Nephron progenitor cell (in vitro differentiated cells): ENCODE data around the gene ARMH3.
A peak's percentile ranks its signal among the peaks of the same experiment; 100 is the strongest.

Experiments used
- DNase-seq: peaks from one replicate; pipeline ENCODE4 v3.0.0; 2021
- H3K27ac Mint-ChIP-seq: 2 replicates; pipeline ENCODE4 v1.8.0; 2021; ENCODE audit warnings: mild to moderate bottlenecking, moderate library complexity, mixed read lengths
- H3K27me3 Mint-ChIP-seq: 2 replicates; pipeline ENCODE4 v1.8.0; 2021; ENCODE audit warnings: mild to moderate bottlenecking, low read depth, mixed read lengths; ENCODE audit not compliant: poor library complexity
- H3K36me3 Mint-ChIP-seq: 2 replicates; pipeline ENCODE4 v1.8.0; 2021; ENCODE audit warnings: low read depth, mixed read lengths
- H3K4me1 Mint-ChIP-seq: 2 replicates; pipeline ENCODE4 v1.8.0; 2021; ENCODE audit warnings: mixed read lengths
- H3K4me3 Mint-ChIP-seq: 2 replicates; pipeline ENCODE4 v1.8.0; 2021; ENCODE audit warnings: mild to moderate bottlenecking, moderate library complexity, mixed read lengths
- H3K9me3 Mint-ChIP-seq: 2 replicates; pipeline ENCODE4 v1.8.0; 2021; ENCODE audit warnings: mild to moderate bottlenecking, moderate library complexity, mixed read lengths
- TF ChIP-seq, protein P1 (sequence below): fragments of 200-600 bp; sonication (generic); IDR thresholded peaks from 2 replicates; pipeline ENCODE4 v1.5.0; 2021; ENCODE audit warnings: antibody characterized with exemption

The ARMH3 gene

DNA sequence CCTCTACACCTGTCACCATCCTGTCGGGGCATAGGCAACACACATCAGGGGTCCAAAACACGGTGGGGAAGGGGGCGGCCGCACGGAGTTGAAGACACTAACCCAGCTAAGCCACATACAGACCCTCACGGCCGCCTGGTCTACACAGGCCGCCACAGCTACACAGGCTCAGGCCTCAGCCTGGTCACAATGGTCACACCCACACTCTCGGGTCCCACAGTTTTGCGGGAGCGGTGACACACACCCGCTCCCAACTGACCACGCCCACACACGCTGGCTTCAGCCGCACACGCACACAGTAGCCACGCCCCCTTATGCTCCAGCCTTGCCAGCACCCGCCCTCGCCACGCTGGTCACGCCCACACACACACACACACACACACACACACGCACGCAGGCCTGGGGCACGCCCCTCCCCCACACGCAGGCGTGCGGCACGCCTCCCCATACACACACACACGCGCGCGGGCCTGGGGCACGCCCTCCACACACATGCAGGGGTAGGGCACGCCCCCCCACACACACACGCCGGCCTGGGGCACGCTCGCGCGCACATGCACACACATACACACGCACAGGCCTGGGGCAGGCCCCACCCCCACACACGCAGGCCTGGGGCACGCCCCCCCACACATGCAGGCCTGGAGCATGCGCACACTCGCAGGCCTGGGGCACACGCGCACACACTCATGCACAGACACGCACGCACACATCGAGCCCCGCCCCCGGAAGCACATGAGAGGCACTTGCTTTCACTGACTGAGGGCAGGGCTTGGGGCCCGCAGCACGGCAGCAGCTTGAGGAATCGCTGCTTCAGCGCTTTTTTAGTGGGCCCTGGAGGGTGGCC is 225.4 kb downstream of the ARMH3 start:
- H3K36me3 Mint-ChIP-seq, result peaks cover 15% of the 10 kb centered on the region
- H3K4me1 Mint-ChIP-seq, result peaks cover 69% of the 10 kb centered on the region
- H3K4me3 Mint-ChIP-seq, result peak overlapping the region; percentile 76
- H3K27me3 Mint-ChIP-seq, result peaks cover 9% of the 10 kb centered on the region
- no peaks in the 10 kb centered on the region for H3K9me3 Mint-ChIP-seq
- DNase-seq, result peak; percentile 88
- H3K27ac Mint-ChIP-seq, result peak overlapping the region; percentile 89
- TF ChIP-seq, protein P1, sequence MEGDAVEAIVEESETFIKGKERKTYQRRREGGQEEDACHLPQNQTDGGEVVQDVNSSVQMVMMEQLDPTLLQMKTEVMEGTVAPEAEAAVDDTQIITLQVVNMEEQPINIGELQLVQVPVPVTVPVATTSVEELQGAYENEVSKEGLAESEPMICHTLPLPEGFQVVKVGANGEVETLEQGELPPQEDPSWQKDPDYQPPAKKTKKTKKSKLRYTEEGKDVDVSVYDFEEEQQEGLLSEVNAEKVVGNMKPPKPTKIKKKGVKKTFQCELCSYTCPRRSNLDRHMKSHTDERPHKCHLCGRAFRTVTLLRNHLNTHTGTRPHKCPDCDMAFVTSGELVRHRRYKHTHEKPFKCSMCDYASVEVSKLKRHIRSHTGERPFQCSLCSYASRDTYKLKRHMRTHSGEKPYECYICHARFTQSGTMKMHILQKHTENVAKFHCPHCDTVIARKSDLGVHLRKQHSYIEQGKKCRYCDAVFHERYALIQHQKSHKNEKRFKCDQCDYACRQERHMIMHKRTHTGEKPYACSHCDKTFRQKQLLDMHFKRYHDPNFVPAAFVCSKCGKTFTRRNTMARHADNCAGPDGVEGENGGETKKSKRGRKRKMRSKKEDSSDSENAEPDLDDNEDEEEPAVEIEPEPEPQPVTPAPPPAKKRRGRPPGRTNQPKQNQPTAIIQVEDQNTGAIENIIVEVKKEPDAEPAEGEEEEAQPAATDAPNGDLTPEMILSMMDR, result no peak

DNA sequence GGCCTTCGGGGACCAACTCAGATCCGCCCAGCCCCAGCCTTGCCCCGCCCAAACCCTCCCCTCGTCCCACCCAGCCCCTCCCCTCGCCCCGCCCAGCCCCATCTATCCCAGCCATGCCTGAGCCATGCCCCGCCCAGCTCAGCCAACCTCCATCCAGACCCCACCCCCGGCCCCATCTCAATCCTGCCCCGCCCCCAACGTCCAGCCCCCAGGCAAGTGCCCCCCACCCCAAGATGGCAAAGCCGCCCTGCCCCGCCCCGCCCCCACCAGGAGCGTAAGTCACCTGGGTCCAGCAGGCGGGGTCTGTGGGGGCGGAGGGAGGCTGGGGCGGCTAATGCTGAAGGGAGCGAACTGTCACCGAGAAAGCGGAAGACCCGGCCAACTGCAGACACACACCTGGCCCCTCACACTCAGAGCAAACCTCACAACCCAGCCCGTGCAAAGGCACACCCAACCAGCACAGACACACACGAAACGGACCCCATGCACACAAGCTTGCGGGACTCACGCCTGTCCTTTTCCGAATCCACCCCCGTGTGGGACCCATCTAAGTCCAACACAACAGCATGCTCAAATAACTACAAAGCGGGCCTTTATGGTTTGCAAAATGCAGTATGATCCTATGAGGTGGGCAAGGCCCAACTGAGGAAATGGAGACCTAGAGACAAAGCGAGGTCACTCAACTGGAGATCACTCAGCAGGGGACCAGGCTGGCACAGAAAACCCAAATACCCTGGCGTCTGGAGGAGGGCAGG is 226.2 kb downstream of the ARMH3 start:
- Mint-ChIP-seq H3K27ac (peak overlapping the region; percentile 83), H3K27me3 (peaks cover 9% of the 10 kb centered on the region), H3K9me3 (no peaks in the 10 kb centered on the region), H3K36me3 (peaks cover 20% of the 10 kb centered on the region), H3K4me1 (peaks cover 62% of the 10 kb centered on the region), H3K4me3 (peak overlapping the region; percentile 76)
- peak; percentile 82 for DNase-seq
- TF ChIP-seq, protein P1, result no peak

DNA sequence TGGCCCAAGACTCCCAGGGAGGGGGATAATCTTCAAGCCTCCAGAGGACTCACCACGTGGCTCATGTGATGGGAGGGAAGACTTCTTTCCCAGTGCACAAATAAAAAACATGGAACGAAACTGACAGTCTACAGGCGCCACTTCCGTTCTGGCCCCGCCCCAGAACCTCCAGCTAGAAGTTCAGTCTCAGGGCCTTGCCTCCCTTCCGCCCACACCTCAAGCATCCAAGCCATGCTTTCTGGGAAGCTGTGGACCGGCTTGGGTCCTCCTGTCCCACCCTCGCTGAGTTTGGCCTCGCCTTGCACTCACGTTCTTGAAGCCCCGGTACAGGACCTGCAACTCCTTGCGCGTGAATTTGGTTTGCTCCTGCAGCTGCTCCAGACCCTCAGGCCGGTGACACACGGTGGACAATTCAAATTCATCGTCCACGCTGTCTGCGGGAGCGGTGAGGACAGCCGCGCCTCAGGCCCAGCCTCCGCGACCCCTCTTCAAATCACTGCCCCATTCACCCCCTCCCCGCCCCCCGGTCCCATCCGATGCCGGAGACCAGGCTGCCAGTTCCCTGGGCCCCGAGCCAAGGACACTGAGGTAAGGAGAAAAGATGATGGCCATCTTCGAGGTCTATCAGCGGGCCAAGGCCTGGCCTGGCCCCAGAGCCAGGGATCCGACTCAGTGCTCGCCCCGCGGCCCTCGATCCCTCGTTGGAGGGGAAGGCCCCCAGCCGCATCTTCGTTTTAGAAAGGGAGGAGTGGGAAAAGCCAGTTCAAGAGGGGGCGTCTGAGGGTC is 227.0 kb downstream of the ARMH3 start:
- Mint-ChIP-seq H3K4me1 (peaks cover 54% of the 10 kb centered on the region), H3K4me3 (no peak overlapping the region), H3K36me3 (peaks cover 20% of the 10 kb centered on the region), H3K27me3 (peaks cover 7% of the 10 kb centered on the region), H3K9me3 (no peaks in the 10 kb centered on the region), H3K27ac (no peak overlapping the region)
- TF ChIP-seq, protein P1, result no peak
- DNase-seq, result no peak

GRCh38 chr10:101827919-101828600 is 227.9 kb downstream of the ARMH3 start:
- Mint-ChIP-seq H3K27ac (no peak overlapping the region), H3K4me3 (no peak overlapping the region), H3K4me1 (peaks cover 45% of the 10 kb centered on the region), H3K36me3 (peaks cover 20% of the 10 kb centered on the region), H3K9me3 (no peaks in the 10 kb centered on the region), H3K27me3 (peaks cover 3% of the 10 kb centered on the region)
- no peak for DNase-seq
- TF ChIP-seq, protein P1, result no peak

GRCh38 chr10:101826852-101827434 is 229.0 kb downstream of the ARMH3 start:
- no peak for DNase-seq
- TF ChIP-seq, protein P1, result no peak
- Mint-ChIP-seq H3K9me3 (no peaks in the 10 kb centered on the region), H3K27me3 (peaks cover 3% of the 10 kb centered on the region), H3K4me3 (peak overlapping the region; percentile 13), H3K27ac (no peak overlapping the region), H3K4me1 (peaks cover 37% of the 10 kb centered on the region), H3K36me3 (peaks cover 26% of the 10 kb centered on the region)
